Glutamatergic neuron (in vitro differentiated cells): ENCODE measurements around the gene SSH3. TPM values are rescaled to one million over a fixed set of nuclear protein-coding genes. Genes with fewer than 3 reads are reported as not detected.
A peak's percentile ranks its signal among the peaks of the same experiment; 100 is the strongest.

Experiments
- DNase-seq: peaks from one replicate; pipeline ENCODE4 v3.0.0; 2022
- H3K27ac Mint-ChIP-seq: one replicate; pipeline ENCODE4 v1.8.0; 2020; ENCODE audit warnings: mild to moderate bottlenecking, mixed read lengths, inconsistent platforms; ENCODE audit not compliant: unreplicated experiment
- H3K27me3 Mint-ChIP-seq: one replicate; pipeline ENCODE4 v1.8.0; 2020; ENCODE audit warnings: mild to moderate bottlenecking, moderate library complexity, mixed read lengths, inconsistent platforms; ENCODE audit not compliant: unreplicated experiment
- H3K36me3 Mint-ChIP-seq: one replicate; pipeline ENCODE4 v1.8.0; 2020; ENCODE audit warnings: mild to moderate bottlenecking, mixed read lengths, inconsistent platforms; ENCODE audit not compliant: unreplicated experiment
- H3K4me1 Mint-ChIP-seq: one replicate; pipeline ENCODE4 v1.8.0; 2020; ENCODE audit warnings: mild to moderate bottlenecking, low read depth, mixed read lengths, inconsistent platforms; ENCODE audit not compliant: unreplicated experiment
- H3K4me3 Mint-ChIP-seq: one replicate; pipeline ENCODE4 v1.8.0; 2020; ENCODE audit warnings: mild to moderate bottlenecking, mixed read lengths, inconsistent platforms; ENCODE audit not compliant: unreplicated experiment
- H3K9me3 Mint-ChIP-seq: one replicate; pipeline ENCODE4 v1.8.0; 2020; ENCODE audit warnings: mild to moderate bottlenecking, moderate library complexity, mixed read lengths, inconsistent platforms; ENCODE audit not compliant: unreplicated experiment
- CTCF ChIP-seq: fragments of 200-600 bp; sonication (generic); IDR thresholded peaks from one replicate; pipeline ENCODE4 v1.5.0; 2021; ENCODE audit not compliant: partially characterized antibody, unreplicated experiment
- total RNA-seq: library from RNA; stranded (reverse); fragmentation: NEBNext Ultra II Directional; extraction: Animal tissue kit (Norgen Biotek cat#: 25700); gene quantifications from one replicate; pipeline ENCODE4 v1.2.1, GENCODE V29; 2021; ENCODE audit not compliant: unreplicated experiment

Gene SSH3
- total RNA-seq, 1 donor from 2014 or later, result 8.3 TPM

- Mint-ChIP-seq H3K4me3 (peak overlapping the region; percentile 67), H3K4me1 (peaks cover 8% of the 10 kb centered on the region), H3K27me3 (peaks cover 19% of the 10 kb centered on the region), H3K9me3 (peaks cover 6% of the 10 kb centered on the region), H3K27ac (no peak overlapping the region), H3K36me3 (no peaks in the 10 kb centered on the region)
- no peak for TF ChIP-seq CTCF
- DNase-seq, result peak; percentile 16
Measured at GRCh38 chr11:67261946-67262681, 41.2 kb upstream of the SSH3 start.

- H3K4me1 Mint-ChIP-seq, result peaks cover 9% of the 10 kb centered on the region
- peaks cover 7% of the 10 kb centered on the region for H3K9me3 Mint-ChIP-seq
- H3K36me3 Mint-ChIP-seq, result no peaks in the 10 kb centered on the region
- no peak overlapping the region for H3K27ac Mint-ChIP-seq
- H3K27me3 Mint-ChIP-seq, result peaks cover 19% of the 10 kb centered on the region
- TF ChIP-seq CTCF, result peak; percentile 71
- peak overlapping the region; percentile 67 for H3K4me3 Mint-ChIP-seq
- DNase-seq, result peak; percentile 88
Measured at GRCh38 chr11:67262731-67263675, 40.3 kb upstream of the SSH3 start.

GRCh38 chr11:67264260-67264659 lies 39.1 kb upstream of the SSH3 start:
- no peaks in the 10 kb centered on the region for H3K36me3 Mint-ChIP-seq
- peak overlapping the region; percentile 0 for H3K27ac Mint-ChIP-seq
- H3K4me3 Mint-ChIP-seq, result no peak overlapping the region
- no peak for TF ChIP-seq CTCF
- peaks cover 10% of the 10 kb centered on the region for H3K4me1 Mint-ChIP-seq
- peaks cover 9% of the 10 kb centered on the region for H3K9me3 Mint-ChIP-seq
- peak; percentile 1 for DNase-seq
- H3K27me3 Mint-ChIP-seq, result peaks cover 16% of the 10 kb centered on the region

GRCh38 chr11:67264877-67265632 lies 38.3 kb upstream of the SSH3 start:
- H3K9me3 Mint-ChIP-seq, result peaks cover 9% of the 10 kb centered on the region
- H3K27ac Mint-ChIP-seq, result no peak overlapping the region
- peaks cover 11% of the 10 kb centered on the region for H3K4me1 Mint-ChIP-seq
- peaks cover 17% of the 10 kb centered on the region for H3K27me3 Mint-ChIP-seq
- TF ChIP-seq CTCF, result no peak
- H3K36me3 Mint-ChIP-seq, result no peaks in the 10 kb centered on the region
- no peak overlapping the region for H3K4me3 Mint-ChIP-seq
- peak; percentile 3 for DNase-seq
